IPS-18c (cell line): Measurements from ENCODE around the gene EVPL.

Experiments
- H3K4me3 ChIP-seq: 2 replicates; pipeline ENCODE4 v1.7.0; 2013; ENCODE audit warnings: low read depth, mild to moderate bottlenecking, low read length, moderate library complexity; ENCODE audit not compliant: insufficient read depth
- H3K9me3 ChIP-seq: one replicate; pipeline ENCODE4 v1.6.1; 2013; ENCODE audit warnings: mild to moderate bottlenecking, low read length, moderate library complexity; ENCODE audit not compliant: control insufficient read depth, insufficient read depth

The EVPL gene

DNA sequence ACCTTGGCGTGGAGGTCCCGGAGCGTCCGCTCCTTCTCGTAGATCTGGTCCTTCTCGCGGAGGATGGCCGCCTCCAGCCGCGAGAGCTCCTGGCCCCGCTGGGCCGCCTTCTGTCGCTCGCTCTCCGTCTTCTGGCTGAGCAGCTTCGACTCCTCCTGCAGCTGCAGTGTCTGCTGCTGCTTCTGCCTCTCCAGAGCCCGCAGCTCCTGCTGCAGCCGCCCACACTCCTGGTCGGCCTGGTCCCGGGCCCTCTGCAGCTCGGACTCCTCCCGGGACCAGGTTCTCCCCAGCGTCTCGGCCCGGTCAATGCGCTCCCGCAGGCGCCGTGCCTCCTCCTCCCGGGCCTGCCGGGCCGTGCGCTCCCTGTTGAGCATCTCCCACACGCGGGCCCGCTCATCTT, 18.9 kb downstream of the EVPL start:
- no peaks in the 10 kb centered on the region for H3K9me3 ChIP-seq
- H3K4me3 ChIP-seq, result no peak overlapping the region

GRCh38 chr17:76007850-76008165, 19.3 kb downstream of the EVPL start:
- no peak overlapping the region for H3K4me3 ChIP-seq
- H3K9me3 ChIP-seq, result no peaks in the 10 kb centered on the region

DNA sequence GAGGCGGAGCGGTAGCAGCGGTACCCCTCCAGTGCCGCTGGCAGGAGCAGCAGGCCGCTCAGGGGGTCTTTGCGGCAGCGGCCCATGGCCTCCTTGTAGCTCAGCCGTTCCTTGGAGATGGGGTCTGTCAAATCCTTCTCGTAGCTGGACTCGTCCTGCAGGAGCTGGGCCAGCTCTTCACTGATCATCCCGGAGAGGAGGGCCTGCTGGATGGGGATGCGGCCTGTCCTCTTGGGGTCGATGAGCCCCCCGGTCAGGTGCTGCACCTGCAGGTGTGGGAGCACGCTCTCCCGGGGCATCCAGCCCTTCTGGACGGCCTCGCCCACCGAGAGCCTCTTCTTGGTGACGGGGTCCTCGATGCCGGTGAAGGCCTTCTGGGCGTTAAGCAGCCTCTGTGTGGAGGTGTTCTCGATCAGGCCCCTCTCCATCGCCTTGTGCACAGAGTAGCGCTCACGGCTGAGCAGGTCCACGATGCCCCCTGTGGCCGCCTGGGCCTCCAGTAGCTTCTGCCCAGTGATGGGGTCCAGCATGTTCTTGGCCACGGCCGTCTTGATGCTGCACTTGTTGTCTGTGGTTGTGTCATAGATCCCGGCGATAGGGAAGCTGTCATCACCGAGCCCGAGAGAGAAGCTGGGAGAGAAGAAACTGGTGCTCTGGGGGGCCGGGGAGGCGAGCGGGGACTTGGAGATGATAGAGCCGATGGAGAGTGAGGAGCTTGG, 19.8 kb downstream of the EVPL start:
- Histone ChIP-seq H3K4me3 (no peak overlapping the region), H3K9me3 (no peaks in the 10 kb centered on the region)

- H3K4me3 ChIP-seq, result no peak overlapping the region
- H3K9me3 ChIP-seq, result no peaks in the 10 kb centered on the region
Measured at GRCh38 chr17:76005263-76006149, 21.6 kb downstream of the EVPL start.

DNA sequence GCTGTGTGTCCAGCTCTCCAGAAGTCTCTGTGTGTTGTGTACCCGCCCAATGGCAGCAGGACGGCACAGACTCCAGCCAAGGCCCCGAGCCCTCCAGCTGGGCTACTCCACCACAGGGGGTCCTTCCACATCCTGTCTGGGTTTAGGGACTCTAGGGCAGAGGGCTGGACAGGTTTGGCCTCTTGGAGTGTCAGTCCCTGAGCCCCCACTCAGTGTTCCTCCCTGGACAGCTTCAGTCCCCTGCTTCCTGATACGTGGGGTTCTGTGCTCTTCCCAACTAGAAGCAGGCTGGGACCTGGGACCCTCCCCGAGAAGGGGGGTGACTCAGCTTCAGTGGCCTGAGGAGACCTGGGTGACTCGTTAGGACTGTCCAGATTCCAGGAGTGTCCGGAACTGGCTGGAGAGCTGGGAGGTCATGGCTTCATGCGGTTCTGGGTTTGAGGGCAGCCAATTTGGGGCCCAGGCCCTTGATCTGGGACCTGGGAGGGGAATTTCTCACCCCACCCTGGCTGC, 22.3 kb downstream of the EVPL start:
- no peak overlapping the region for H3K4me3 ChIP-seq
- H3K9me3 ChIP-seq, result no peaks in the 10 kb centered on the region

- Histone ChIP-seq H3K4me3 (no peak overlapping the region), H3K9me3 (no peaks in the 10 kb centered on the region)
Measured at GRCh38 chr17:76003915-76004314, 23.2 kb downstream of the EVPL start.

- Histone ChIP-seq H3K4me3 (no peak overlapping the region), H3K9me3 (no peaks in the 10 kb centered on the region)
Measured at GRCh38 chr17:76002100-76002499, 25.0 kb downstream of the EVPL start.

DNA sequence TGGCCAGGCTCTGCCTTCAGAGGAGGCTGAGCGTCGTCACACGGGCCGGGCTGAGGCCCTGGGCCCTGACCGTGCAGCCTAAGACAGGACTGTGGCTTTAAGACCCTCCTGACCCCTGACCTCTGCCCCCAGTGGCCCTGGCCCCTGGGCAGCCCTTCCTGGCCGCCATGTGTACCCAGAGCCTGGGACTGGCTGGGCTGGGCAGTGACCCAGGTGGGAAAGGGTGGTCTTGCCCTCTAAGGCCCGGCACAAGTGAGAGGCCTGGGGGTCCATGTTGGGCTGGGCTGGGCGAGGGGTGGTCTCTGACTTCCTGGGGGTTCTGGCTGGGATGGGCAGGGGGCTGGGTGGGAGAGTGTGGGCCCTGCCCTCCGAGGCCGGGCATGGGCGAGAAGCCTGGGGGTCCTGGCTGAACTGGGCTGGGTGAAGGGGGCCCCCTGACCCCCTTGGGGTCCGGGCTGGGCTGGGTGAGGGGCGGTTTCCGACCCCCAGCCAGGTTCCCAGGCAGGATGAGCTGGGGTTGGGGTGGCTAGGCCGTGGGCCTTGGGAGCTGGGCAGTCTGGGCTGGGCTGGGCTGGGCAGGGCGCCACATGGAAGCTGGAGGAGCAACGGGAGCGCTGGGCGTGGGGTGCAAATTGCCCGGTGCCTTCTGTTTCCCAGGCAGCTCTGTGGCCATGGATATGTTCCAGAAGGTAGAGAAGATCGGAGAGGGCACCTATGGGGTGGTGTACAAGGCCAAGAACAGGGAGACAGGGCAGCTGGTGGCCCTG, 26.2 kb downstream of the EVPL start, which contains the start of gene CDK3:
CDK3 (plus strand) TSS at position 101 of the 767 bp plus-strand sequence; CDS start at position 672, 571 bp downstream.
- no peak within 1 kb of the TSS for H3K4me3 ChIP-seq
- no peaks in the 10 kb centered on the region for H3K9me3 ChIP-seq

DNA sequence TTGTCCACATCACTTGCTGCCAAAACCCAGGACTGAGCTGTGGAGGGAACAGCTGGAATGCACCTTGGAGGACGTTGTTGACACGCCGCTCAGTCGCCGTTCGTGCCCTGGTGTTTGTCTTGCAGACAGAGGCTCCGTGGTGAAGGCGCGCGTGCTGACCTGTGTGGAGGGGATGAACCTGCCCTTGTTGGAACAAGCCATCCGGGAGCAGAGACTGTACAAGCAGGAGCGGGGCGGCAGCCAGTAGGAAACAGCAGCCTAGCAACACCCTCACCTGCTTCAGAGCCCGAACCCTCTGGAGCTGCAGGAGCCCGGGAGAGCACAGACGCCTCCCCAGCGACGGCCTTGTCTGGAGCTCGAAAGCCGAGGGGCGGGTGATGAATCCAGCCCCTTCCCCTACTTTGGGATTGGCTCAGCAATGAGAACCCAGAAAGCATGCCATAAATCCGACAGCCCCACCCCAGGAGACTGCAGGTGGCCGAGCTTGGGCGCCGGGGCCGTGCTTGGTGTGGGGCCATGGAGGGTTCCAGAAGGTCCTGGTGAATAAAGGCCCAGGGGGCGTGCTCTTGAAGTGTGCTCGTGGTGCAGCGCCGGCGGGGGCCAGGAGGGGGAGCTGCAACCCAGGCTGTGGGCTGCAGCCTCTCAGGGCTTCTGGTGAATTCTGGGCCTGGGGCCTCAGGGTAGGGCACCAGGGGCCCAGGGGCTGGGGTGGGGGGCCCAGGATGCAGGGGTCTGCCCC, 26.9 kb downstream of the EVPL start:
- no peaks in the 10 kb centered on the region for H3K9me3 ChIP-seq

GRCh38 chr17:75998327-75998795, 28.7 kb downstream of the EVPL start:
- no peaks in the 10 kb centered on the region for H3K9me3 ChIP-seq
- H3K4me3 ChIP-seq, result no peak overlapping the region

More for the DNA sequence above, 26.9 kb downstream of the EVPL start:
- H3K4me3 ChIP-seq, result no peak overlapping the region

- Histone ChIP-seq H3K9me3 (no peaks in the 10 kb centered on the region), H3K4me3 (no peak overlapping the region)
Measured at GRCh38 chr17:75996665-75997590, 30.2 kb downstream of the EVPL start.

DNA sequence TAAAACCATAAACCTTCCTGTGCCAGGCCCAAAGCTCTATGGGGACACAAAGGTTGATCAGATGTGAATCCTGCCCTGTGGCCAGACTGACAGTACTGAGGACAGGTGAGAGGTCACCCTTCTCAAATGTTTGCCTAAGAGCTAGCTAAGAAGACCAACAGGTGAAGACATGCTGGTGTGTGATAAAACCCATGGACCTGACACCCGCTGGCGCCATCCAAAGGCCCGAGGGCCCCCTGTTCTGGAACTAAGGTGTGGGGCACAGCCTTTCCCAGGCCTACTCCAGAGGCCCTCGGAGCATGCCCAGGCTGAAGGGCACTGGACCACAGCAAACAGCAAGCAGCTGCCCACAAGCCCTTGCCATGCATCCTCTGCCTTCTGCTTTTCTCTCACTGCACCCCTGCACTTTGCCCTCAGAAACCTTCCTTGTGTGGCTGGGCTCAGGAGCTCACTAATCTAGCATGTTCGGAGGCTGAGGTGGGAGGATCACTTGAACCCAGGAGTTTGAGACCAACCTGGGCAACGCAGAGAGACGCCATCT, 31.7 kb downstream of the EVPL start:
- Histone ChIP-seq H3K4me3 (no peak overlapping the region), H3K9me3 (no peaks in the 10 kb centered on the region)

GRCh38 chr17:75994802-75995370, 32.2 kb downstream of the EVPL start:
- no peak overlapping the region for H3K4me3 ChIP-seq

DNA sequence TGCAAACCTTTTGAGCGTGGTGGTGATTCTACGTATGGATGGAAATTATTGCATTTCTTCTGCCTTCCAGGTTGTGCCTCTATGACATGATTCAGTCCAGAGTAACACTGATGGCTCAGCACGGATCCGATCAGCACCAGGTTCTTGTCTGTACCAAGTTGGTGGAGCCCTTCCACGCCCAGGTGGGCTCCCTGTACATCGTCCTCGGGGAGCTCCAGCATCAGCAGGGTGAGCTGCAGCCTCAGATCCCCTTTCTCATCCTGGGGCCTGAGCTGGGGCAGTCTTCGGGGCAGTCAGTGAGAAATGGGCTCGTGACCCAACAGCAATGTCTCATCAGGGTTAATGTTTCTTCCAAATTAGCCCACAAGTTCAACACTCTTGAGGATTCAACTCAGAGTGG, 35.7 kb downstream of the EVPL start:
- Histone ChIP-seq H3K4me3 (no peak overlapping the region), H3K9me3 (no peaks in the 10 kb centered on the region)

More at GRCh38 chr17:75994802-75995370, 32.2 kb downstream of the EVPL start:
- H3K9me3 ChIP-seq, result no peaks in the 10 kb centered on the region

DNA sequence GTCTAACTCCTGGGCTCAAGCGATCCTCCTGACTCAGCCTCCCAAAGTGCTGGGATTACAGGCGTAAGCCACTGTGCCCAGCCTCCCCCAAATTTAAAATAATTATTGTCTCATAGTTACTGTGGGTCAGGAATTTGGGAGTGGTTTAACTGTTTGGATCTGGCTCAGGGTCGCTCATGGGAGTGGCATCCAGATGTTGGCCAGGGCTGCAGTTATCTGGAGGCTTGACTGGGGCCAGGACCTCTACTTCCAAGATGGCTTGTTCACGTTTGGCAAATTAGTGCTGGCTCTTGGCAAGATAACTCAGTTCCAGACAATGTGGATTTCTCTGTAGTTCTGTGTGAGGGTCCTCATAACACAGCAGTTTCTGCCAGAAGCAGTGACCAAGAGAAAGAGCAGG, 40.1 kb downstream of the EVPL start:
- no peaks in the 10 kb centered on the region for H3K9me3 ChIP-seq
- H3K4me3 ChIP-seq, result no peak overlapping the region
